UCSD-AML1 (cell line): ENCODE results near the gene IRF8.

ENCODE experiments used
- DNase-seq: peaks from one replicate; lab custom pipeline; 2025; ENCODE audit not compliant: unreplicated experiment; lab: John Stamatoyannopoulos, UW

Gene IRF8

GRCh38 chr16:85913141-85913601 is 14.2 kb downstream of the IRF8 start:
- no peak for DNase-seq

GRCh38 chr16:85913688-85914422 is 14.9 kb downstream of the IRF8 start:
- DNase-seq, result peak; percentile 35

- DNase-seq, result no peak
These were observed 15.4 kb downstream of the IRF8 start for GRCh38 chr16:85914423-85914794.

GRCh38 chr16:85915125-85915845 is 16.3 kb downstream of the IRF8 start:
- peak; percentile 31 for DNase-seq

GRCh38 chr16:85916141-85916890 is 17.4 kb downstream of the IRF8 start:
- peak; percentile 53 for DNase-seq

GRCh38 chr16:85917012-85917411 is 18.1 kb downstream of the IRF8 start:
- DNase-seq, result no peak

GRCh38 chr16:85917959-85918358 is 19.0 kb downstream of the IRF8 start:
- DNase-seq, result no peak

GRCh38 chr16:85918436-85918835 is 19.5 kb downstream of the IRF8 start:
- DNase-seq, result no peak

- no peak for DNase-seq
These were observed 20.6 kb downstream of the IRF8 start for GRCh38 chr16:85919271-85920267.

- DNase-seq, result no peak
These were observed 22.1 kb downstream of the IRF8 start for GRCh38 chr16:85921026-85921425.

- DNase-seq, result no peak
These were observed 24.4 kb downstream of the IRF8 start for GRCh38 chr16:85923153-85924021.

GRCh38 chr16:85924675-85925074 is 25.7 kb downstream of the IRF8 start:
- no peak for DNase-seq

GRCh38 chr16:85926370-85926769 is 27.4 kb downstream of the IRF8 start:
- DNase-seq, result no peak

GRCh38 chr16:85927371-85927770 is 28.4 kb downstream of the IRF8 start:
- no peak for DNase-seq

GRCh38 chr16:85927959-85928358 is 29.0 kb downstream of the IRF8 start:
- DNase-seq, result no peak

- peak; percentile 66 for DNase-seq
These were observed 29.4 kb downstream of the IRF8 start for GRCh38 chr16:85928401-85928820.

GRCh38 chr16:85929259-85929721 is 30.3 kb downstream of the IRF8 start:
- DNase-seq, result no peak

GRCh38 chr16:85930301-85930700 is 31.3 kb downstream of the IRF8 start:
- DNase-seq, result no peak

GRCh38 chr16:85931596-85932402 is 32.8 kb downstream of the IRF8 start:
- no peak for DNase-seq
